ENCODE results near the gene KDF1. TPM values are rescaled to one million over a fixed set of nuclear protein-coding genes. Genes with fewer than 3 reads are reported as not detected.

The KDF1 gene
- total RNA-seq, 1 experiment from 2014 or later, result 8.8 TPM

DNA sequence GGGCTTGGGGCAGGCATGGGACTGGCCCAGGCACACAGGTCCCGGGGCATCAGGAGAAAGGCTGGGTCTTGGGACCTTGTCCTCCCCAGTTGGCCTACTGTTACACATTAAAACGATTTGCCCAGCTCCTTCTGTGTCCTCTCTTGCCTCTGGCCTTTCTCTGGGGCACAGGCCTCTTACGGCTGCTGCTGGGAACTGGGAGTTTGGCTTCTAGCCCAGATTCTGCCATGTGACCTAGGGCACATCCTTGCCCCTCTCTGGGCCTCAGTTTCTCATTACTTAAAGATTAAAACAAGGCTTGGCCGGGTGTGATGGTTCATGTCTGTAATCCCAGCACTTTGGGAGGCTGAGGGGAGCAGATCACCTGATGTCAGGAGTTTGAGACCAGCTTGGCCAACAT lies 14.0 kb downstream of the KDF1 start:
- POLR2A ChIA-PET, result interaction anchor here (0.5 to 2.7 kb wide), 2 partner anchors 47 to 246 kb away, joined by 3 to 8 read pairs; no protein-coding TSS in a partner anchor
- no peak for DNase-seq (ENCODE audit: unreplicated experiment)
- Mint-ChIP-seq H3K9me3 (ENCODE audit: unreplicated experiment) (no peaks in the 10 kb centered on the region), H3K36me3 (ENCODE audit: insufficient read depth, unreplicated experiment) (peaks cover 84% of the 10 kb centered on the region), H3K27ac (ENCODE audit: low read depth, unreplicated experiment) (no peak overlapping the region), H3K4me1 (ENCODE audit: insufficient read depth, unreplicated experiment) (peaks cover 5% of the 10 kb centered on the region), H3K4me3 (ENCODE audit: unreplicated experiment) (no peak overlapping the region), H3K27me3 (ENCODE audit: insufficient read depth, unreplicated experiment) (no peaks in the 10 kb centered on the region)
- CTCF ChIA-PET, result no interaction called here
- TF ChIP-seq, protein P1, sequence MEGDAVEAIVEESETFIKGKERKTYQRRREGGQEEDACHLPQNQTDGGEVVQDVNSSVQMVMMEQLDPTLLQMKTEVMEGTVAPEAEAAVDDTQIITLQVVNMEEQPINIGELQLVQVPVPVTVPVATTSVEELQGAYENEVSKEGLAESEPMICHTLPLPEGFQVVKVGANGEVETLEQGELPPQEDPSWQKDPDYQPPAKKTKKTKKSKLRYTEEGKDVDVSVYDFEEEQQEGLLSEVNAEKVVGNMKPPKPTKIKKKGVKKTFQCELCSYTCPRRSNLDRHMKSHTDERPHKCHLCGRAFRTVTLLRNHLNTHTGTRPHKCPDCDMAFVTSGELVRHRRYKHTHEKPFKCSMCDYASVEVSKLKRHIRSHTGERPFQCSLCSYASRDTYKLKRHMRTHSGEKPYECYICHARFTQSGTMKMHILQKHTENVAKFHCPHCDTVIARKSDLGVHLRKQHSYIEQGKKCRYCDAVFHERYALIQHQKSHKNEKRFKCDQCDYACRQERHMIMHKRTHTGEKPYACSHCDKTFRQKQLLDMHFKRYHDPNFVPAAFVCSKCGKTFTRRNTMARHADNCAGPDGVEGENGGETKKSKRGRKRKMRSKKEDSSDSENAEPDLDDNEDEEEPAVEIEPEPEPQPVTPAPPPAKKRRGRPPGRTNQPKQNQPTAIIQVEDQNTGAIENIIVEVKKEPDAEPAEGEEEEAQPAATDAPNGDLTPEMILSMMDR (IDR thresholded peaks at IDR 0.05; ENCODE audit: unreplicated experiment), result no peak
- no TSS peak for BruUV-seq (replicated peaks)
- intact Hi-C loops (cut with micrococcal nuclease), result no loop called here

DNA sequence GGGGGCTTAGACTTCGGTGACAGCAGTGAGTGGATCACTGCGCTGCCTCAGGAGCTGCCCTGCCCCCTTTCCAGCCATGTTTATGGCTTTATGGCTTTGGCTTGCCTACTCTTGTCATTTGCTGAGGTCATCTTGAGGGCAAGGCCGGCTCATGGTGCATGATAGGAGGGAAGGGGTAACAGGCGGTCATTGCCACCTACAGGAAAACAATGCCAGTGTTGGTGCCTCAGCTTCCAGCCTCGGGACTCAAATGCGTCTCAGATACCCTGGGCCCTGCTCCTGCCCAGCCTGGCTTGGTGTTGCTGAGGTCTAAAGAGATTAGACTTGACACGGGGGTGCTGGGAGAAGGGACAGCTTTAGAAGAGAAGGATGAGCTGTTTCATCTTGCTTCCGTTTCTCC lies 14.5 kb downstream of the KDF1 start:
- TF ChIP-seq, protein P1 (IDR thresholded peaks at IDR 0.05; ENCODE audit: unreplicated experiment), result no peak
- no TSS peak for BruUV-seq (replicated peaks)
- Mint-ChIP-seq H3K4me3 (ENCODE audit: unreplicated experiment) (no peak overlapping the region), H3K4me1 (ENCODE audit: insufficient read depth, unreplicated experiment) (peaks cover 5% of the 10 kb centered on the region), H3K36me3 (ENCODE audit: insufficient read depth, unreplicated experiment) (peaks cover 82% of the 10 kb centered on the region), H3K27me3 (ENCODE audit: insufficient read depth, unreplicated experiment) (no peaks in the 10 kb centered on the region), H3K9me3 (ENCODE audit: unreplicated experiment) (no peaks in the 10 kb centered on the region), H3K27ac (ENCODE audit: low read depth, unreplicated experiment) (no peak overlapping the region)
- ChIA-PET CTCF (no interaction called here), POLR2A (interaction anchor here (0.5 to 2.7 kb wide), 2 partner anchors 47 to 245 kb away, joined by 3 to 8 read pairs; no protein-coding TSS in a partner anchor)
- no peak for DNase-seq (ENCODE audit: unreplicated experiment)
- intact Hi-C loops (cut with micrococcal nuclease), result no loop called here

GRCh38 chr1:26945138-26945537 lies 15.1 kb downstream of the KDF1 start:
- BruUV-seq (replicated peaks), result no TSS peak
- CTCF ChIA-PET, result no interaction called here
- H3K36me3 Mint-ChIP-seq (ENCODE audit: insufficient read depth, unreplicated experiment), result peaks cover 76% of the 10 kb centered on the region

DNA sequence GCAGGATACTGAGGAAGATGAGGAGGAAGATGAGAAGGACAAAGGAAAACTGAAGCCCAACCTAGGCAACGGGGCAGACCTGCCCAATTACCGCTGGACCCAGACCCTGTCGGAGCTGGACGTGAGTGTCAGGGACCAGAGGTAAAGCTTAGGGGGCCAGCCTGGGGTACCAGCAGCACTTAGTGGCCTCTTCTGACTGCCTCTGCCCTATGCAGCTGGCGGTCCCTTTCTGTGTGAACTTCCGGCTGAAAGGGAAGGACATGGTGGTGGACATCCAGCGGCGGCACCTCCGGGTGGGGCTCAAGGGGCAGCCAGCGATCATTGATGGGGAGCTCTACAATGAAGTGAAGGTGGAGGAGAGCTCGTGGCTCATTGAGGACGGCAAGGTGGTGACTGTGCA lies 17.6 kb downstream of the KDF1 start:
- intact Hi-C loops (cut with micrococcal nuclease), result no loop called here

More at GRCh38 chr1:26945138-26945537, 15.1 kb downstream of the KDF1 start:
- POLR2A ChIA-PET, result no interaction called here
- no peak overlapping the region for H3K27ac Mint-ChIP-seq (ENCODE audit: low read depth, unreplicated experiment)
- H3K27me3 Mint-ChIP-seq (ENCODE audit: insufficient read depth, unreplicated experiment), result no peaks in the 10 kb centered on the region
- intact Hi-C loops (cut with micrococcal nuclease), result no loop called here
- peaks cover 5% of the 10 kb centered on the region for H3K4me1 Mint-ChIP-seq (ENCODE audit: insufficient read depth, unreplicated experiment)
- H3K9me3 Mint-ChIP-seq (ENCODE audit: unreplicated experiment), result no peaks in the 10 kb centered on the region
- DNase-seq (ENCODE audit: unreplicated experiment), result no peak
- TF ChIP-seq, protein P1 (IDR thresholded peaks at IDR 0.05; ENCODE audit: unreplicated experiment), result no peak
- H3K4me3 Mint-ChIP-seq (ENCODE audit: unreplicated experiment), result no peak overlapping the region

More for the DNA sequence above, 17.6 kb downstream of the KDF1 start:
- BruUV-seq (replicated peaks), result no TSS peak
- TF ChIP-seq, protein P1 (IDR thresholded peaks at IDR 0.05; ENCODE audit: unreplicated experiment), result no peak
- Mint-ChIP-seq H3K27ac (ENCODE audit: low read depth, unreplicated experiment) (no peak overlapping the region), H3K4me1 (ENCODE audit: insufficient read depth, unreplicated experiment) (no peaks in the 10 kb centered on the region), H3K36me3 (ENCODE audit: insufficient read depth, unreplicated experiment) (peaks cover 68% of the 10 kb centered on the region), H3K9me3 (ENCODE audit: unreplicated experiment) (no peaks in the 10 kb centered on the region), H3K27me3 (ENCODE audit: insufficient read depth, unreplicated experiment) (no peaks in the 10 kb centered on the region), H3K4me3 (ENCODE audit: unreplicated experiment) (no peak overlapping the region)
- CTCF ChIA-PET, result interaction anchor here (1.1 kb wide), 1 partner anchor 341 kb away, joined by 3 read pairs; no protein-coding TSS in a partner anchor
- no peak for DNase-seq (ENCODE audit: unreplicated experiment)
- POLR2A ChIA-PET, result interaction anchor here (0.6 to 1.0 kb wide), 4 partner anchors 12 to 56 kb away, joined by 3 to 5 read pairs (median 3); partner anchors contain the start of gene GPATCH3
